PFSK-1 (cell line): ENCODE measurements around the gene GNAZ.

Source experiments
- FOXP2 ChIP-seq: optimal IDR thresholded peaks from 2 replicates; pipeline ENCODE3; 2011; ENCODE audit warnings: borderline replicate concordance, control low read depth, inconsistent platforms; ENCODE audit not compliant: insufficient read depth; ENCODE audit errors: extremely low read length, extremely low read depth
- POLR2AphosphoS5 ChIP-seq: IDR thresholded peaks from 2 replicates; pipeline ENCODE4 v1.6.1; 2012; ENCODE audit warnings: low read depth, mild to moderate bottlenecking, control low read depth, low read length, moderate library complexity
- SIN3A ChIP-seq: IDR thresholded peaks from 2 replicates; pipeline ENCODE4 v1.6.1; 2012; ENCODE audit warnings: mild to moderate bottlenecking, low read length, moderate library complexity, borderline replicate concordance; ENCODE audit not compliant: insufficient read depth
- TAF1 ChIP-seq: IDR thresholded peaks from 2 replicates; pipeline ENCODE4 v1.6.1; 2012; ENCODE audit warnings: low read length, control low read depth, borderline replicate concordance; ENCODE audit not compliant: insufficient read depth
- TF ChIP-seq, protein P1 (sequence below), 2 experiments: IDR thresholded peaks; 2 replicates each; pipeline versions ENCODE4 v1.6.1 to v1.8.0; 2011 to 2012; ENCODE audit warnings: low read depth in 2 of 2, low read length in 2 of 2, control low read depth in 1 of 2, inconsistent platforms in 1 of 2, mild to moderate bottlenecking in 1 of 2, moderate library complexity in 1 of 2; ENCODE audit not compliant: insufficient read depth in 1 of 2

The GNAZ gene

DNA sequence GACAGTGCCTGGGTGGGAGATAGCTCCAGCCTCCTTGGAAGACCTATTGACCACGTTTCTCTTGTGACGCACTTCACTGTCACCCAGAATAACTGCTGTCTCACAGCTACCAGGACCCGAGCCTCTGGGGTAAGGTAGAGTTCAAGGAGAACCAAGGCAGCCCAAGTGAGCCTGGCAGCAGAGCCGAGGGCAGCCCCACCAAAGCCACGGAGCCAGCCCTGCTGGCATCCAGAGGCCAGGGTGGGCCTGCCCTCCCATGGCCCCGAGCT, 38.7 kb downstream of the GNAZ start:
- no peak for TF ChIP-seq POLR2AphosphoS5
- no peak for TF ChIP-seq FOXP2
- no peak for TF ChIP-seq SIN3A
- no peak for TF ChIP-seq TAF1
- TF ChIP-seq, protein P1, sequence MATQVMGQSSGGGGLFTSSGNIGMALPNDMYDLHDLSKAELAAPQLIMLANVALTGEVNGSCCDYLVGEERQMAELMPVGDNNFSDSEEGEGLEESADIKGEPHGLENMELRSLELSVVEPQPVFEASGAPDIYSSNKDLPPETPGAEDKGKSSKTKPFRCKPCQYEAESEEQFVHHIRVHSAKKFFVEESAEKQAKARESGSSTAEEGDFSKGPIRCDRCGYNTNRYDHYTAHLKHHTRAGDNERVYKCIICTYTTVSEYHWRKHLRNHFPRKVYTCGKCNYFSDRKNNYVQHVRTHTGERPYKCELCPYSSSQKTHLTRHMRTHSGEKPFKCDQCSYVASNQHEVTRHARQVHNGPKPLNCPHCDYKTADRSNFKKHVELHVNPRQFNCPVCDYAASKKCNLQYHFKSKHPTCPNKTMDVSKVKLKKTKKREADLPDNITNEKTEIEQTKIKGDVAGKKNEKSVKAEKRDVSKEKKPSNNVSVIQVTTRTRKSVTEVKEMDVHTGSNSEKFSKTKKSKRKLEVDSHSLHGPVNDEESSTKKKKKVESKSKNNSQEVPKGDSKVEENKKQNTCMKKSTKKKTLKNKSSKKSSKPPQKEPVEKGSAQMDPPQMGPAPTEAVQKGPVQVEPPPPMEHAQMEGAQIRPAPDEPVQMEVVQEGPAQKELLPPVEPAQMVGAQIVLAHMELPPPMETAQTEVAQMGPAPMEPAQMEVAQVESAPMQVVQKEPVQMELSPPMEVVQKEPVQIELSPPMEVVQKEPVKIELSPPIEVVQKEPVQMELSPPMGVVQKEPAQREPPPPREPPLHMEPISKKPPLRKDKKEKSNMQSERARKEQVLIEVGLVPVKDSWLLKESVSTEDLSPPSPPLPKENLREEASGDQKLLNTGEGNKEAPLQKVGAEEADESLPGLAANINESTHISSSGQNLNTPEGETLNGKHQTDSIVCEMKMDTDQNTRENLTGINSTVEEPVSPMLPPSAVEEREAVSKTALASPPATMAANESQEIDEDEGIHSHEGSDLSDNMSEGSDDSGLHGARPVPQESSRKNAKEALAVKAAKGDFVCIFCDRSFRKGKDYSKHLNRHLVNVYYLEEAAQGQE (IDR thresholded peaks at IDR 0.05; ENCODE audit: insufficient read depth in 1 of 2, low read depth in 2 of 2, low read length in 2 of 2): no peak

DNA sequence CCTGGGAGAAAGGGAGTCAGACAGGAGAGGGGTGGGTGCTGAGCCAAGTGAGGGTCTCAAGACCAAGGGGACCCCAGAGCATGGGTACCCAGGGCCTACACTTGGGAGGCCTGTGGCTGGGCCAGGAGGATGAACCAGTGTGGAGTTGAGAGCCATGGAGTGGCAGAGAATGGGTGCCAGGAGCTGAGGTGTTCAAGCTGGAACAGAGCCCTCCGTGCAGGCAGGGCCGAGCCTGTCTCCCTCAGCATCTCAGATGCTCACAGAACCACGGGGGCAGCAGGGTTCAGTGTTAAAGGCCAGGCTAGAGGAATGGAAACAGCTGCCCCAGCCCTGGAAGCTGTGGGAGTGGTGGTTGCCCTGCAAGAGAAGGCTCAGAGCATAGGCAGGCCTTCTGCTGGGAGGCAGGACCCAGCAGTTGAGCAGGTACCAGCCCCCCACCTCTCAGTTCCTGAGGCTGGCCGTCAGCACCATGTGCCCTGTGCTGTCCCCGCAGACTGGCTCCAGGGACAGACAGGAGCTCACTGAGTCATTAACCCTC, 39.2 kb downstream of the GNAZ start:
- TF ChIP-seq, protein P1 (IDR thresholded peaks at IDR 0.05; ENCODE audit: insufficient read depth in 1 of 2, low read depth in 2 of 2, low read length in 2 of 2): no peak
- TF ChIP-seq SIN3A: no peak
- TF ChIP-seq TAF1: no peak
- no peak for TF ChIP-seq POLR2AphosphoS5
- TF ChIP-seq FOXP2: no peak

DNA sequence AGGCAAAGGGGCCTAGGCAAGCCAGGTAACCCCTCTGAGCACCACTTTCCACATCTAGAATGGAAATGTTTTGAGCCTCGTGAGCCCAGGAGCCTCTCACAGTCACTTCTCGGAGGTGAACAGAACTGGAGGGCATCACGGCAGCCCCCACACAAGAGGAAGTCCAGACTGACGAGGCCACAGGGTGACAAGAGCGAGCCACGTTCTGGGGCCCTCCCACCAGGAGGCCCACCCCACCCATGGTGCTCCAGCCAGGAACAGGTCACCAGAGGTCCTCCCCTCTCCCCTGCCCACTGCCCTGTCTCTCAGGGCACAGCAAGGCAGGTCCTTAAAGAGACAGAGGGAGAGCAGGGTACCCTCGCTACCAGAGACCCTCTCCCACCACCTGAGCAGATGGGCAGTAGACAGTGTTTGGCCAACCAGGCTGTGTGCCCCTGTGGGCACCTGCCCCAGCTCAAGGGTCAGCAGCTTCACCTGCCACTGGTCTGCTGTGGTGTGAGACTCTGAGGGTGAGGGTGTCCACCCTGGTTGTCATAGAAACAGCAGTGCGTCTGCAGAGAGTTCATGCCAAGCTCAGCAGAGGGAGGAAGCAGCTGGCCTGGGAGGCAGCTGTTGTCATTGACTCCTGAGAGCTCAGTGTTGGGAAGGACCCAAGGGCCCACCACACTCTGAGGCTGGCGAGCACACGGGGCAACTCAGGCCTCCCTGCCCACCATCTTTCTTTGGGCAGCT, 40.0 kb downstream of the GNAZ start:
- TF ChIP-seq FOXP2: no peak
- no peak for TF ChIP-seq SIN3A
- no peak for TF ChIP-seq POLR2AphosphoS5

DNA sequence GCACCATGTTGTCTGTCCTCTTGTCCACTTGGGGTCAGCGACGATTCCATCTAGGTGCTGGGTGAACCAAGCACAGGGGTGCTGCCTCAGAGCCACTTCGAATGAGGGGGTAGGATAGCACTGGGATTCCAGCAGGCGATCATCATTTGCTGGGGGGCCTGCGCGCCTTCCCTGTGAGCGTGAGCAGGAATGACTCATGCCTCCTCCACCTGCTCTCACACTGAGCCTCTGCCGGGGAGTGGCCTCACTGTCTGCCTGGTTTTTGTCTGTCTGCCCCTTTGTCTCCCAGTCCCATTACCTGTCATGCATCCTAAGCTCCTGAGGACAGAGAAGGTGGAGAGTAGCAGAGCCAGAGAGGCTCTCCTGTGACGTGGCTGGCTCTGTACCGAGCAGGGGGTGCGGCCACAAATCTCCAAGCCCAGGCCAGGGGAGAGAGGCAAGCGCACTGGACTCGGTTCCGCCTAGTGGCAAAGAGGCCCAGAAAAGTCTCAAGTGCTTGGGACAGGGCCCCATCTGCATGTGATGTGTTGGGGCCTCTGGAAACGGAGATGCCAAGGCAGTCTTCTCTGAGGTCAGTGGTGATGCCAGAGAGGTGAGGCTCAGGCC, 40.7 kb downstream of the GNAZ start:
- no peak for TF ChIP-seq POLR2AphosphoS5
- TF ChIP-seq, protein P1 (IDR thresholded peaks at IDR 0.05; ENCODE audit: insufficient read depth in 1 of 2, low read depth in 2 of 2, low read length in 2 of 2): no peak
- TF ChIP-seq SIN3A: no peak
- TF ChIP-seq FOXP2: no peak
- no peak for TF ChIP-seq TAF1

DNA sequence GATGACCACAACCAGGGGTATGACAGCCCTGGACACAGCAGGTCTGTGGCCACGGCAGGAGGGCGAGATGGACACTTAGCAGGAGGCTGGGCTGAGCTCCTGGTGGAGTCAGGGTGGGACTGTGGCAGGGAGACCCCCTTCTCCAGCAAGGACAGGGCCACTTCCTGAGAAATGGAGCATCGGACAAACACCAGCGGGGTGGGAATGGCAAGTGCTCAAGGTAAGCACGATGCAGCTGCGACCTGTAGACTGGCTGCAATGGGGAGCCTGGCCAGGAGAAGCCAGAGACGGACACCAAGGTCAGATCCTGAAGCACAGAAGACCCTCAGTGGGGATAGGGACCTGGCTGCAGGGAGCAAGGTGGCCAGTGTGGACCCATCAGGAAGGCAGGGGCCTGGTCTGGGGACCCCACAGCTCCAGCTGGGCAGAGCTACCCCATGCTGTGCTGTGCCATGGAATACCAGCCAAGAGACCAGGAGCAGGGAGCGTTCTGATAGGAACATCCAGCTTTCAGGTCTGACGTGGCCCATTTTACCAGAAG, 42.2 kb downstream of the GNAZ start:
- TF ChIP-seq, protein P1 (IDR thresholded peaks at IDR 0.05; ENCODE audit: insufficient read depth in 1 of 2, low read depth in 2 of 2, low read length in 2 of 2): no peak
- no peak for TF ChIP-seq POLR2AphosphoS5
- TF ChIP-seq FOXP2: no peak
- TF ChIP-seq TAF1: no peak
